SK-N-MC (cell line): ENCODE data around the gene RAMAC.

Experiments
- EZH2 ChIP-seq: fragments of 200-600 bp; sonication (generic); IDR thresholded peaks from one replicate; pipeline ENCODE4 v1.6.1; 2017; ENCODE audit warnings: antibody characterized with exemption
- POLR2AphosphoS5 ChIP-seq: IDR thresholded peaks from 2 replicates; pipeline ENCODE4 v1.6.1; 2012; ENCODE audit warnings: mild to moderate bottlenecking, low read depth, low read length, borderline replicate concordance

DNA sequence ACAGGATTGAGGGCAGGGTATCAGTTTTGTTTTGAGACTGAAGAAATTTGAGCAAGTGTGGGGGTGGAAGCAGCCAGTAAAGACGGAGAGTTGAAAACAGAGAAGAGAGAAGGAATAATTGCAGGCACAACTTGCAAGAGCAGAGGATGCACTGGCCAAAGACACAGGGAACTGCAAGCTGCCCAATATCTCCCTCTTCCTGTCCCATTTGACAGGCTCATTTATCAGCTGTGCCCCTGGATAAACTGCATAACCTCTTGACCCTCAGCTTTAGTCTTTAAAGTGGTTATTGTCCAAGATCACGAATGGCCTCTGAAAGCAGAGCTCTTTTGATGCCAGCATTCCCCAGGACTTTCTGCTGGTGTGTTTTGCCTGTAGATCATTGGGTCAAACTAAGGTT, 5.0 kb upstream of the RAMAC start:
- TF ChIP-seq EZH2 (no peak), POLR2AphosphoS5 (no peak)
